HepG2 (cell line): ENCODE data around the gene CLMP. TPM values are rescaled to one million over a fixed set of nuclear protein-coding genes. Genes with fewer than 3 reads are reported as not detected.

Experiments
- DPF2 ChIP-seq: sonication (generic); formaldehyde crosslinking; IDR thresholded peaks from 2 replicates; pipeline ENCODE4 v1.4.0; 2020; ENCODE audit warnings: mild to moderate bottlenecking, low read depth, missing genetic modification reagents, borderline replicate concordance
- MYNN ChIP-seq: sonication (generic); formaldehyde crosslinking; IDR thresholded peaks from 2 replicates; pipeline ENCODE4 v1.4.0; 2020; ENCODE audit warnings: mild to moderate bottlenecking, low read depth, missing genetic modification reagents
- NFKB2 ChIP-seq: sonication (generic); formaldehyde crosslinking; IDR thresholded peaks from 2 replicates; pipeline ENCODE4 v1.4.0; 2020; ENCODE audit warnings: missing genetic modification reagents, borderline replicate concordance
- RBM22 ChIP-seq: fragments of 200-400 bp; formaldehyde crosslinking; optimal IDR thresholded peaks from 2 replicates; pipeline ENCODE3; 2017; ENCODE audit warnings: mild to moderate bottlenecking, low read length, moderate library complexity
- SIX1 ChIP-seq: sonication (generic); formaldehyde crosslinking; IDR thresholded peaks from 2 replicates; pipeline ENCODE4 v1.4.0; 2020; ENCODE audit warnings: missing genetic modification reagents, borderline replicate concordance
- SP140L ChIP-seq: sonication (generic); formaldehyde crosslinking; IDR thresholded peaks from 2 replicates; pipeline ENCODE4 v1.4.0; 2020; ENCODE audit warnings: missing genetic modification reagents, borderline replicate concordance
- U2AF1 ChIP-seq: fragments of 200-400 bp; formaldehyde crosslinking; optimal IDR thresholded peaks from 2 replicates; pipeline ENCODE3; 2017; ENCODE audit warnings: mild to moderate bottlenecking, low read depth, low read length
- ZEB1 ChIP-seq: IDR thresholded peaks from 2 replicates; pipeline ENCODE4 v1.6.1; 2012; ENCODE audit warnings: mild to moderate bottlenecking, low read depth, inconsistent platforms; ENCODE audit not compliant: insufficient replicate concordance
- ZFP37 ChIP-seq: sonication (generic); formaldehyde crosslinking; IDR thresholded peaks from 2 replicates; pipeline ENCODE4 v1.4.0; 2020; ENCODE audit warnings: missing genetic modification reagents, borderline replicate concordance
- ZNF337 ChIP-seq: sonication (generic); formaldehyde crosslinking; IDR thresholded peaks from 2 replicates; pipeline ENCODE4 v1.5.1; 2020; ENCODE audit warnings: missing genetic modification reagents, low read depth, mild to moderate bottlenecking, borderline replicate concordance
- ZNF550 ChIP-seq: sonication (generic); formaldehyde crosslinking; IDR thresholded peaks from 2 replicates; pipeline ENCODE4 v1.4.0; 2020; ENCODE audit warnings: mild to moderate bottlenecking, missing genetic modification reagents, borderline replicate concordance
- ZNF563 ChIP-seq: sonication (generic); formaldehyde crosslinking; IDR thresholded peaks from 2 replicates; pipeline ENCODE4 v1.8.0; 2022; ENCODE audit warnings: mild to moderate bottlenecking, moderate library complexity, missing genetic modification reagents
- ZNF570 ChIP-seq: sonication (generic); formaldehyde crosslinking; IDR thresholded peaks from 2 replicates; pipeline ENCODE4 v1.4.0; 2020; ENCODE audit warnings: mild to moderate bottlenecking, missing genetic modification reagents, borderline replicate concordance
- ZNF577 ChIP-seq: sonication (generic); formaldehyde crosslinking; IDR thresholded peaks from 2 replicates; pipeline ENCODE4 v1.4.0; 2020; ENCODE audit warnings: mild to moderate bottlenecking, low read depth, missing genetic modification reagents, borderline replicate concordance
- ZNF746 ChIP-seq: sonication (generic); formaldehyde crosslinking; IDR thresholded peaks from 2 replicates; pipeline ENCODE4 v1.8.0; 2022; ENCODE audit warnings: mild to moderate bottlenecking, missing genetic modification reagents
- ZNF747 ChIP-seq: sonication (generic); formaldehyde crosslinking; IDR thresholded peaks from 2 replicates; pipeline ENCODE4 v1.8.1; 2023; ENCODE audit warnings: missing genetic modification reagents, mild to moderate bottlenecking, borderline replicate concordance
- ZSCAN31 ChIP-seq: sonication (generic); formaldehyde crosslinking; IDR thresholded peaks from 2 replicates; pipeline ENCODE4 v1.5.0; 2020; ENCODE audit warnings: low read depth, mild to moderate bottlenecking, missing genetic modification reagents
- polyA plus RNA-seq, 8 experiments: library from polyadenylated mRNA; depleted of rRNA in 3 of 8; stranded (reverse) in 7 of 8; unstranded in 1 of 8; fragments of >200 nt; fragmentation: Illumina TruSeq in 4 of 8; extraction: Trizol in 4 of 8; gene quantifications; 2 replicates each; pipeline versions ENCODE4 v1.2.1 to v1.2.3, GENCODE V29; 2011 to 2016; ENCODE audit warnings: low read depth in 4 of 8, missing spikeins in 1 of 8, mixed read lengths in 1 of 8; ENCODE audit not compliant: insufficient read depth in 1 of 8
- total RNA-seq, 5 experiments: library from RNA; depleted of rRNA; stranded (reverse); fragments of >200 nt; fragmentation: Illumina TruSeq; extraction: Trizol; gene quantifications; 2 replicates each; pipeline ENCODE4 v1.2.3, GENCODE V29; 2016; ENCODE audit warnings: low read depth in 1 of 5
- TF ChIP-seq, protein P1 (sequence below): sonication (generic); formaldehyde crosslinking; IDR thresholded peaks from 2 replicates; pipeline ENCODE4 v1.9.0; 2021; ENCODE audit warnings: missing genetic modification reagents, borderline replicate concordance
- TF ChIP-seq, protein P2 (sequence below): sonication (generic); formaldehyde crosslinking; IDR thresholded peaks from 2 replicates; pipeline ENCODE4 v1.8.0; 2022; ENCODE audit warnings: mild to moderate bottlenecking, missing genetic modification reagents; ENCODE audit not compliant: insufficient replicate concordance
- TF ChIP-seq, protein P3 (sequence below): sonication (generic); formaldehyde crosslinking; IDR thresholded peaks from 2 replicates; pipeline ENCODE4 v1.8.0; 2022; ENCODE audit warnings: mild to moderate bottlenecking, missing genetic modification reagents, moderate library complexity
- TF ChIP-seq, protein P4 (sequence below): sonication (generic); formaldehyde crosslinking; IDR thresholded peaks from 2 replicates; pipeline ENCODE4 v1.8.0; 2022; ENCODE audit warnings: mild to moderate bottlenecking, missing genetic modification reagents, borderline replicate concordance

Gene CLMP
- total and polyA plus RNA-seq, 2 of the 13 experiments (the other 11 are each of a cell fraction or from before 2014, with no cell fraction given) = not detected

DNA sequence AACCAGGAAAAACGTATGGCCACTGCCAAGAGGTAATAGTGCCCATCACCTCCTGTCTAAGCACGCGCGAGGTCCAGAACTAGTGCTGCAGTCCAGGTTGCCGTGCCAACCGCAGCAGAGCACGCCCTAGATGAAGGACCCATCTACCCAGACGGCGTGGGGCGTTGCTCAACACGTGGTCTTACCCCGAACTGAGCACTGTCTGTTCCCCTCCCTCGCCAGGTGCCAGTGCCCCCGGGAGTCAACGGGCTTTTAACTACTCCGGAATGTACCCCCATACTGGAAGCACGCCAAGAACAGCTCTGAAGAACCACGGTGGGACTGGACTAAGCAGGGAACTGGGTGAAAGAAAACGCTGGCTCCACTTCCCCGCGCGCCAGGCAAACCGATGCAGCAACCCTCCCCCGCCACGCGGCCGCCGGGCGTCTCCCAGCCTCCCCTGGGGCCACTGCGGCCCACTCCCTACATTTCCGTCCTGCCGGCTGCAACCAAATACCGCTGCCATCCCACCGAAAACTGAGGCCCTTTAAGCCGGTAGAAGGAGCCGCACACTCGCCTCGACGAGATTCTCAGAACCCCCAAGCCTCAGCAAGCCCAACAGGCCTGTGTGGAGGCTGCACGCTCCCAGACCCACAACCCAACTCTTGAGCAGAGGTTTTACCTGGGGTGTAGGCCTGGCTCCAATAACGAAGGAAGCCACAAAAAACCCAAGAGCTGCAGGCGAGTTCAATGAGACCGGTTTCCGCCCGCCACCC, 133.5 kb downstream of the CLMP start, which contains the start of gene HSPA8 (continued):
- peak; percentile 34; the same call in 1 of the 2 replicates for TF ChIP-seq ZSCAN31 (CRISPR knock-in tag)
- peak; percentile 59; the same call in 1 of the 2 replicates for TF ChIP-seq SIX1
- TF ChIP-seq U2AF1 = peak; percentile 24
- no peak for TF ChIP-seq DPF2 (CRISPR knock-in tag)
- TF ChIP-seq NFKB2 = peak; percentile 42; the same call in 1 of the 2 replicates
- TF ChIP-seq ZNF550 (CRISPR knock-in tag) = no peak
- TF ChIP-seq, protein P1, sequence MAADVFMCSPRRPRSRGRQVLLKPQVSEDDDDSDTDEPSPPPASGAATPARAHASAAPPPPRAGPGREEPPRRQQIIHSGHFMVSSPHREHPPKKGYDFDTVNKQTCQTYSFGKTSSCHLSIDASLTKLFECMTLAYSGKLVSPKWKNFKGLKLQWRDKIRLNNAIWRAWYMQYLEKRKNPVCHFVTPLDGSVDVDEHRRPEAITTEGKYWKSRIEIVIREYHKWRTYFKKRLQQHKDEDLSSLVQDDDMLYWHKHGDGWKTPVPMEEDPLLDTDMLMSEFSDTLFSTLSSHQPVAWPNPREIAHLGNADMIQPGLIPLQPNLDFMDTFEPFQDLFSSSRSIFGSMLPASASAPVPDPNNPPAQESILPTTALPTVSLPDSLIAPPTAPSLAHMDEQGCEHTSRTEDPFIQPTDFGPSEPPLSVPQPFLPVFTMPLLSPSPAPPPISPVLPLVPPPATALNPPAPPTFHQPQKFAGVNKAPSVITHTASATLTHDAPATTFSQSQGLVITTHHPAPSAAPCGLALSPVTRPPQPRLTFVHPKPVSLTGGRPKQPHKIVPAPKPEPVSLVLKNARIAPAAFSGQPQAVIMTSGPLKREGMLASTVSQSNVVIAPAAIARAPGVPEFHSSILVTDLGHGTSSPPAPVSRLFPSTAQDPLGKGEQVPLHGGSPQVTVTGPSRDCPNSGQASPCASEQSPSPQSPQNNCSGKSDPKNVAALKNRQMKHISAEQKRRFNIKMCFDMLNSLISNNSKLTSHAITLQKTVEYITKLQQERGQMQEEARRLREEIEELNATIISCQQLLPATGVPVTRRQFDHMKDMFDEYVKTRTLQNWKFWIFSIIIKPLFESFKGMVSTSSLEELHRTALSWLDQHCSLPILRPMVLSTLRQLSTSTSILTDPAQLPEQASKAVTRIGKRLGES (CRISPR knock-in tag) = peak; percentile 38; the same call in 1 of the 2 replicates
- TF ChIP-seq, protein P2, sequence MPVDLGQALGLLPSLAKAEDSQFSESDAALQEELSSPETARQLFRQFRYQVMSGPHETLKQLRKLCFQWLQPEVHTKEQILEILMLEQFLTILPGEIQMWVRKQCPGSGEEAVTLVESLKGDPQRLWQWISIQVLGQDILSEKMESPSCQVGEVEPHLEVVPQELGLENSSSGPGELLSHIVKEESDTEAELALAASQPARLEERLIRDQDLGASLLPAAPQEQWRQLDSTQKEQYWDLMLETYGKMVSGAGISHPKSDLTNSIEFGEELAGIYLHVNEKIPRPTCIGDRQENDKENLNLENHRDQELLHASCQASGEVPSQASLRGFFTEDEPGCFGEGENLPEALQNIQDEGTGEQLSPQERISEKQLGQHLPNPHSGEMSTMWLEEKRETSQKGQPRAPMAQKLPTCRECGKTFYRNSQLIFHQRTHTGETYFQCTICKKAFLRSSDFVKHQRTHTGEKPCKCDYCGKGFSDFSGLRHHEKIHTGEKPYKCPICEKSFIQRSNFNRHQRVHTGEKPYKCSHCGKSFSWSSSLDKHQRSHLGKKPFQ = peak; percentile 81
- TF ChIP-seq ZFP37 = 0 out of 2 replicates have a peak, but pooled peaks have one; percentile 34
- TF ChIP-seq ZNF563 = 0 out of 2 replicates have a peak, but pooled peaks have one; percentile 10
- TF ChIP-seq, protein P3, sequence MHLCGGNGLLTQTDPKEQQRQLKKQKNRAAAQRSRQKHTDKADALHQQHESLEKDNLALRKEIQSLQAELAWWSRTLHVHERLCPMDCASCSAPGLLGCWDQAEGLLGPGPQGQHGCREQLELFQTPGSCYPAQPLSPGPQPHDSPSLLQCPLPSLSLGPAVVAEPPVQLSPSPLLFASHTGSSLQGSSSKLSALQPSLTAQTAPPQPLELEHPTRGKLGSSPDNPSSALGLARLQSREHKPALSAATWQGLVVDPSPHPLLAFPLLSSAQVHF (CRISPR knock-in tag) = 0 out of 2 replicates have a peak, but pooled peaks have one; percentile 17
- TF ChIP-seq ZNF747 = 0 out of 2 replicates have a peak, but pooled peaks have one; percentile 67
- TF ChIP-seq ZNF570 (CRISPR knock-in tag) = 0 out of 2 replicates have a peak, but pooled peaks have one; percentile 58
- TF ChIP-seq SP140L = no peak
- peak; percentile 69 for TF ChIP-seq ZEB1
- TF ChIP-seq ZNF337 (CRISPR knock-in tag) = no peak
- peak; percentile 32; the same call in 1 of the 2 replicates for TF ChIP-seq MYNN (CRISPR knock-in tag)
- TF ChIP-seq, protein P4, sequence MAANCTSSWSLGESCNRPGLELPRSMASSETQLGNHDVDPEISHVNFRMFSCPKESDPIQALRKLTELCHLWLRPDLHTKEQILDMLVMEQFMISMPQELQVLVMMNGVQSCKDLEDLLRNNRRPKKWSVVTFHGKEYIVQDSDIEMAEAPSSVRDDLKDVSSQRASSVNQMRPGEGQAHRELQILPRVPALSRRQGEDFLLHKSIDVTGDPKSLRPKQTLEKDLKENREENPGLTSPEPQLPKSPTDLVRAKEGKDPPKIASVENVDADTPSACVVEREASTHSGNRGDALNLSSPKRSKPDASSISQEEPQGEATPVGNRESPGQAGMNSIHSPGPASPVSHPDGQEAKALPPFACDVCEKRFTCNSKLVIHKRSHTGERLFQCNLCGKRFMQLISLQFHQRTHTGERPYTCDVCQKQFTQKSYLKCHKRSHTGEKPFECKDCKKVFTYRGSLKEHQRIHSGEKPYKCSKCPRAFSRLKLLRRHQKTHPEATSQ (CRISPR knock-in tag) = peak; percentile 73; the same call in 1 of the 2 replicates
- 0 out of 2 replicates have a peak, but pooled peaks have one; percentile 8 for TF ChIP-seq ZNF746 (CRISPR knock-in tag)
- TF ChIP-seq RBM22 = peak; percentile 74
- no peak for TF ChIP-seq ZNF577
